Heart right ventricle (tissue), 16 donors: ENCODE results near the gene CPNE8. TPM values are rescaled to one million over a fixed set of nuclear protein-coding genes. Genes with fewer than 3 reads are reported as not detected.

Experiments used
- ATAC-seq, 8 donors: fragments of 200-7000 bp; cut with Tn5 transposase; one replicate each; pipeline ENCODE4 v1.9.1; 2020; ENCODE audit warnings: mild to moderate bottlenecking in 8 of 8, moderate library complexity in 8 of 8, moderate number of reproducible peaks in 1 of 8
- DNase-seq, 2 donors: peaks; one replicate each; pipeline ENCODE4 v3.0.0-alpha.2; 2020
- H3K27ac ChIP-seq, 10 donors: fragments of 200-600 bp; sonication (generic) in 2 of 10; one replicate each; pipeline versions ENCODE4 v1.5.0 to v1.8.0; 2020 to 2022; ENCODE audit warnings: mild to moderate bottlenecking in 3 of 10
- H3K27me3 ChIP-seq, 7 donors: fragments of 200-600 bp; one replicate each; pipeline ENCODE4 v1.8.0; 2021 to 2022; ENCODE audit warnings: mild to moderate bottlenecking in 2 of 7
- H3K36me3 ChIP-seq, 9 donors: fragments of 200-600 bp; sonication (generic) in 1 of 9; one replicate each; pipeline versions ENCODE4 v1.5.0 to v1.8.0; 2020 to 2022; ENCODE audit warnings: mild to moderate bottlenecking in 2 of 9
- H3K4me1 ChIP-seq, 9 donors: fragments of 200-600 bp; sonication (generic) in 1 of 9; one replicate each; pipeline versions ENCODE4 v1.5.0 to v1.8.0; 2020 to 2022; ENCODE audit warnings: mild to moderate bottlenecking in 4 of 9
- H3K4me3 ChIP-seq, 10 donors: fragments of 200-600 bp; sonication (generic) in 2 of 10; one replicate each; pipeline versions ENCODE4 v1.5.0 to v1.8.0; 2020 to 2022; ENCODE audit warnings: mild to moderate bottlenecking in 7 of 10, moderate library complexity in 2 of 10
- H3K9me3 ChIP-seq, 11 donors: fragments of 200-600 bp in 10 of 11; sonication (generic) in 2 of 11; one replicate each; pipeline versions ENCODE4 v1.5.0 to v1.8.0; 2013 to 2022; ENCODE audit warnings: mild to moderate bottlenecking in 2 of 11, control low read depth in 1 of 11, moderate library complexity in 1 of 11
- WGBS, 2 donors: extraction: QIAGEN DNeasy Blood & Tissue Kit; methylation state at CpG; one replicate each; pipeline ENCODE4 v1.1.7; 2013; ENCODE audit warnings: inconsistent platforms in 1 of 2; 5-methylcytosine and 5-hydroxymethylcytosine counted together
- intact Hi-C, 10 donors: fragments of 100-400 bp; cut with DNase I; formaldehyde crosslinking; loops; one replicate each; pipeline versions ENCODE4 v1.11.1 to v1.14.2; 2022
- polyA plus RNA-seq, 2 donors: library from polyadenylated mRNA; stranded (reverse); fragments of 200-250 nt; gene quantifications; one replicate each; pipeline ENCODE4 v1.2.3, GENCODE V29; 2013
- total RNA-seq, 10 donors: library from RNA; stranded (reverse); fragmentation: NEBNext Ultra II Directional in 3 of 10; extraction: Animal tissue kit (Norgen Biotek cat#: 25700) in 3 of 10; gene quantifications; one replicate each; pipeline versions ENCODE4 v1.2.1 to v1.2.4, GENCODE V29; 2021 to 2023
- TF ChIP-seq, protein P1 (sequence below), 9 donors: fragments of 200-600 bp; sonication (generic) in 2 of 9; IDR thresholded peaks; one replicate each; pipeline versions ENCODE4 v1.5.0 to v1.8.0; 2021 to 2022; ENCODE audit warnings: antibody characterized with exemption in 9 of 9, mild to moderate bottlenecking in 5 of 9, moderate library complexity in 1 of 9
- donor health status: Arrhythmogenic right ventricular cardiomyopathy.
- donor health status: ischemic (EF 13 %, LVEDD 7.1; RV severe dilation, severe dysfunction).
- donor health status: healthy with polysubstance abuse.
- donor health status: DM: no; HTN: yes; CAD: no.
- donor health status: DM: no; HTN: no; CAD: no.
- donor health status: ischemic (EF 25% LVEDD 6.9; RV normal size, moderate dysfunction).
- donor health status: ischemic (EF 25% LVEDD 5.7; RV mildly dilated, moderate dysfunction).
- donor health status: healthy.
- donor health status: DM: yes; HTN: yes; CAD: no.
- donor health status: Ischemic cardiomyopathy.
- donor health status: ischemic (EF 35%, LVEDD 5.7; RV mildly dilated, moderate dysfunction).
- donor health status: nonischemic (EF 11% LVEDD 7.7; RV severe dilation, severe dysfunction).
- donor health status: DM: yes; HTN: yes; CAD: no.
- donor health status: PGD.
- donor health status: ischemic (EF 29% LVEDD 5.4; RV normal size, mild dysfunction).
- donor health status: nonischemic (EF 23%, LVEDD 6.1; RV moderate dilation, normal function).

Gene CPNE8
- total and polyA plus RNA-seq, 12 donors = 2.5 to 14.9 (median 4.5) TPM

- no peak for DNase-seq
- Histone ChIP-seq H3K27ac (no peak overlapping the region), H3K4me3 (no peak overlapping the region), H3K4me1 (no peaks in the 10 kb centered on the region), H3K9me3 (no peaks in the 10 kb centered on the region), H3K36me3 (peaks cover 0 to 9% (median 0%) of the 10 kb centered on the region in 9 donors), H3K27me3 (no peaks in the 10 kb centered on the region)
- ATAC-seq = no peak
- intact Hi-C loops = no loop called here
- WGBS, 2 donors = 83 to 85% methylated on average over 1 of the region's 1 CpG
- TF ChIP-seq, protein P1, sequence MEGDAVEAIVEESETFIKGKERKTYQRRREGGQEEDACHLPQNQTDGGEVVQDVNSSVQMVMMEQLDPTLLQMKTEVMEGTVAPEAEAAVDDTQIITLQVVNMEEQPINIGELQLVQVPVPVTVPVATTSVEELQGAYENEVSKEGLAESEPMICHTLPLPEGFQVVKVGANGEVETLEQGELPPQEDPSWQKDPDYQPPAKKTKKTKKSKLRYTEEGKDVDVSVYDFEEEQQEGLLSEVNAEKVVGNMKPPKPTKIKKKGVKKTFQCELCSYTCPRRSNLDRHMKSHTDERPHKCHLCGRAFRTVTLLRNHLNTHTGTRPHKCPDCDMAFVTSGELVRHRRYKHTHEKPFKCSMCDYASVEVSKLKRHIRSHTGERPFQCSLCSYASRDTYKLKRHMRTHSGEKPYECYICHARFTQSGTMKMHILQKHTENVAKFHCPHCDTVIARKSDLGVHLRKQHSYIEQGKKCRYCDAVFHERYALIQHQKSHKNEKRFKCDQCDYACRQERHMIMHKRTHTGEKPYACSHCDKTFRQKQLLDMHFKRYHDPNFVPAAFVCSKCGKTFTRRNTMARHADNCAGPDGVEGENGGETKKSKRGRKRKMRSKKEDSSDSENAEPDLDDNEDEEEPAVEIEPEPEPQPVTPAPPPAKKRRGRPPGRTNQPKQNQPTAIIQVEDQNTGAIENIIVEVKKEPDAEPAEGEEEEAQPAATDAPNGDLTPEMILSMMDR (IDR thresholded peaks at IDR 0.05) = no peak
Observed at GRCh38 chr12:38648813-38649212, 256.6 kb downstream of the CPNE8 start.

GRCh38 chr12:38646146-38646545 lies 259.2 kb downstream of the CPNE8 start:
- H3K27ac ChIP-seq = no peak overlapping the region
- H3K9me3 ChIP-seq = peaks cover 0 to 11% (median 0%) of the 10 kb centered on the region in 11 donors
- TF ChIP-seq, protein P1 (IDR thresholded peaks at IDR 0.05) = no peak
- H3K4me3 ChIP-seq = no peak overlapping the region
- no peaks in the 10 kb centered on the region for H3K27me3 ChIP-seq
- no peaks in the 10 kb centered on the region for H3K4me1 ChIP-seq
- DNase-seq = no peak
- no peak for ATAC-seq
- intact Hi-C loops = no loop called here
- WGBS, 2 donors = 71 to 72% methylated on average over 4 of the region's 4 CpGs
- no peaks in the 10 kb centered on the region for H3K36me3 ChIP-seq

GRCh38 chr12:38639625-38640024 lies 265.8 kb downstream of the CPNE8 start:
- WGBS, 2 donors = 67 to 69% methylated on average over 7 of the region's 7 CpGs
- DNase-seq (no peak), ATAC-seq (no peak)
- Histone ChIP-seq H3K27me3 (no peaks in the 10 kb centered on the region), H3K4me1 (no peaks in the 10 kb centered on the region), H3K4me3 (no peak overlapping the region), H3K9me3 (peaks cover 0 to 13% (median 0%) of the 10 kb centered on the region in 11 donors), H3K27ac (no peak overlapping the region), H3K36me3 (no peaks in the 10 kb centered on the region)
- TF ChIP-seq, protein P1 (IDR thresholded peaks at IDR 0.05) = no peak
- intact Hi-C loops = no loop called here

DNA sequence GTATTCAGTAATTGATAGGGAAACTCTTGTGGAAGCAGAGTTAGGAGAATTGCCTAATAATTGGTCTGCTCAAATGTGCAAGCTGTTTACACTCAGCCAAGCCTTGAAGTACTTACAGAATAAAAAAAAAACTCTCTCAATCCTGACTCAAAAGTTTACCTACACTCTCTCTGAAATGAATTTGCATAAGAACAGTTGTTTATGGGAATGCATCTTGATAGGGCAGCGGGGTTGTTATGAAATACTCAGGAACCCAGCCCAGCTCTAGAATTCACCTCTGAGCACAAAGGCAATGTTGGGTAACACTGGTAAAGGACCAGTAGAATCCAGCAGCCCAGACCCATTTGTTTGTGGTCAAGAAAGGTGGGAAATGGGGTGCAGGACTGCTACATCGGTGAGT lies 267.0 kb downstream of the CPNE8 start:
- H3K36me3 ChIP-seq = no peaks in the 10 kb centered on the region
- 89 to 99% methylated on average over 2 of the region's 2 CpGs for WGBS, 2 donors

More for the DNA sequence above, 267.0 kb downstream of the CPNE8 start:
- DNase-seq (no peak), ATAC-seq (no peak)
- Histone ChIP-seq H3K27me3 (no peaks in the 10 kb centered on the region), H3K9me3 (peaks cover 0 to 13% (median 0%) of the 10 kb centered on the region in 11 donors), H3K27ac (no peak overlapping the region), H3K4me3 (no peak overlapping the region), H3K4me1 (no peaks in the 10 kb centered on the region)
- TF ChIP-seq, protein P1 (IDR thresholded peaks at IDR 0.05) = no peak
- intact Hi-C loops = no loop called here
